ENCODE data around the gene AKR1C4. TPM values are rescaled to one million over a fixed set of nuclear protein-coding genes. Genes with fewer than 3 reads are reported as not detected.

The AKR1C4 gene
- total RNA-seq: not detected in 2 replicates

DNA sequence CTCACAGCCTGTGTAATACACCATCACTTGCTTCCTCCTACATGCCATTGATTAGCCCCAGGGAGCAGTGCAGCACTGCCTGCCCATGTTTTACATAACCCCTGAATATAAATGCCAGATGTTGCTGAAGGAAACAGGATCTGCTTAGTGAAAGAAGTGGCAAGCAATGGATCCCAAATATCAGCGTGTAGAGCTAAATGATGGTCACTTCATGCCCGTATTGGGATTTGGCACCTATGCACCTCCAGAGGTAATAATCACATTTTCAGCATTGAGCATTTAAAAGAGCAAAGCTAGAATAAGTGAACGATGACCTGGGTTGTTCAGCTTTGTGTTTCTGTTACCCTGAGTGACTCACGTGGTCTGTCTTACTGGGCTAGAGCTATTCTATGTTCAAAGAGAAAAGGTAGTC, at the start of gene AKR1C4:
Gene AKR1C4, plus strand, starts transcription at position 136 of the 412 bp plus-strand sequence. Its CDS starts 31 bp downstream, at position 167.

DNA sequence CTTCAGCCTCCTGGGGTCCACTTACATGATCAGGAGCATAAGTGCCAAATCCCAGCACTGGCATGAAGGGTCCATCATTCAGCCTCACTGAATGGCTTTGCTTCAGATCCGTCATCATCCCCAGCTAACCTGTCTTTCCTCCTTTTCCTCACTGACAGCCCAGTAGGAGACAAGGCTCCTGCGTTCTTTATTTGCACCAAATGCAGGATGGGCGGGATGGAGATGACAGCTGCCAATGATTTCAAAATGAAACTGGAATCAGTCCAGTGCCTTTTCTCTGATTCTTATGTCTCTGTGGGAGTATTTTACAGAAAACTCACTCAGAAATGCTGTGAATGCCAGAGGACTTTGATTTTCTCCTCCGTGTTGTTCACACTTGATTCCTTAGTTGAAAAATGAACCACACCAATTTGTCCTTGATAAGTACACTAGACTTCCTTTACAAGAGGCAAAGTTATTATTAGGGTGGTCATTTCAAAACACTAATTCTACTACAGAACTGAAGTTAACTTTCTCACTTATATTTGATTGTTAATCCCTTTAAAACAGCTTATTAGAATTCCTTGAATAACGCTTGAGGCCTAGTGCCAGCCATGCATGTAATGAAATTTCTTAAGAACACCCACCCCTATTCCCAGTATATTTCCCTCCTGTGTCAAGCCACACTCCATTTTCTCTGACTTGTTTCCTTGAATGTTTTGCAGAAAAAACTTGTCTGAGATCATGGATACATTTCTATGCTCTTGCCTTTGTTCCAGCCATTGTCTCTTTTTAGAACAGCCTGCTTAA, 11.5 kb upstream of the AKR1C4 start, which contains the start of gene AKR1C8:
Gene AKR1C8, minus strand, starts transcription at position 164 of the 789 bp plus-strand sequence. Its CDS starts 46 bp downstream, at position 118.

Other genes starting within 250 kb of the AKR1C4 start
- gene AKR1C1, start 233.4 kb upstream of the AKR1C4 start, total RNA-seq: 0.27 and 3.2 TPM in 2 replicates
- 3.5 TPM in 1 of 2 replicates, not detected in the other for gene AKR1C2, start 193.0 kb upstream of the AKR1C4 start, total RNA-seq
- gene AKR1C3, start 102.4 kb upstream of the AKR1C4 start, total RNA-seq: 40.1 and 53.4 TPM in 2 replicates
- not detected in 2 replicates for gene AKR1C8, start 11.7 kb upstream of the AKR1C4 start, total RNA-seq
- not detected in 2 replicates for gene UCN3, start 168.1 kb downstream of the AKR1C4 start, total RNA-seq
- 0.18 and 0.19 TPM in 2 replicates for gene TUBAL3, start 208.0 kb downstream of the AKR1C4 start, total RNA-seq
- 15.2 and 18.2 TPM in 2 replicates for gene NET1, start 215.7 kb downstream of the AKR1C4 start, total RNA-seq

Measured in endothelial cell of coronary artery (primary cell).